AG04449 (cell line): Measurements from ENCODE around the gene GPBP1.

Experiments
- CTCF ChIA-PET: fragments of 350-600 bp; formaldehyde crosslinking; extraction: SDS; loops from one replicate; lab custom pipeline; 2021; ENCODE audit warnings: antibody characterized with exemption; lab: Yijun Ruan, JAX
- POLR2A ChIA-PET: fragments of 400-600, 350-600 bp; formaldehyde crosslinking; extraction: SDS; loops from one replicate; lab custom pipeline; 2020; ENCODE audit warnings: antibody characterized with exemption, inconsistent platforms; lab: Yijun Ruan, JAX
- DNase-seq: peaks from one replicate; pipeline ENCODE4 v3.0.0-alpha.2; 2010; ENCODE audit warnings: low read depth, low spot score
- H3K4me3 ChIP-seq: 2 replicates; pipeline ENCODE4 v1.5.1; 2011; ENCODE audit warnings: low read depth, mild to moderate bottlenecking, control low read depth, low read length
- CTCF ChIP-seq: IDR thresholded peaks from one replicate; pipeline ENCODE4 v1.5.1; 2011; ENCODE audit warnings: mild to moderate bottlenecking, moderate library complexity, low read length, control low read depth, inconsistent platforms; ENCODE audit not compliant: insufficient read depth; ENCODE audit errors: missing control alignments

Gene GPBP1

GRCh38 chr5:57215629-57216195 is 41.9 kb downstream of the GPBP1 start:
- no peak overlapping the region for H3K4me3 ChIP-seq
- CTCF ChIA-PET, result interaction anchor here (0.8 to 1.7 kb wide), 6 partner anchors 26 to 315 kb away, joined by 3 to 5 read pairs (median 3); no protein-coding TSS in a partner anchor
- DNase-seq, result no peak
- no peak for TF ChIP-seq CTCF
- POLR2A ChIA-PET, result interaction anchor here (1.0 kb wide), 1 partner anchor 42 kb away, joined by 4 read pairs; the partner anchor contains the start of gene GPBP1

- DNase-seq, result no peak
- POLR2A ChIA-PET, result no interaction called here
- no peak overlapping the region for H3K4me3 ChIP-seq
- CTCF ChIA-PET, result interaction anchor here (0.8 kb wide), 1 partner anchor 314 kb away, joined by 3 read pairs; no protein-coding TSS in a partner anchor
- no peak for TF ChIP-seq CTCF
These were observed 42.9 kb downstream of the GPBP1 start for GRCh38 chr5:57216714-57217113.

GRCh38 chr5:57219386-57219785 is 45.5 kb downstream of the GPBP1 start:
- no peak for TF ChIP-seq CTCF
- CTCF ChIA-PET, result interaction anchor here (0.6 to 3.1 kb wide), 16 partner anchors 10 to 1241 kb away, joined by 3 to 31 read pairs (median 4); no protein-coding TSS in a partner anchor
- no peak overlapping the region for H3K4me3 ChIP-seq
- DNase-seq, result no peak
- POLR2A ChIA-PET, result interaction anchor here (0.6 to 0.7 kb wide), 2 partner anchors 57 to 310 kb away, joined by 3 read pairs; no protein-coding TSS in a partner anchor

GRCh38 chr5:57221049-57221568 is 47.2 kb downstream of the GPBP1 start:
- no peak overlapping the region for H3K4me3 ChIP-seq
- ChIA-PET POLR2A (no interaction called here), CTCF (interaction anchor here (1.2 to 4.5 kb wide), 3 partner anchors 13 to 320 kb away, joined by 3 to 41 read pairs (median 31); no protein-coding TSS in a partner anchor)
- TF ChIP-seq CTCF, result peak; percentile 46
- no peak for DNase-seq

GRCh38 chr5:57225553-57225952 is 51.7 kb downstream of the GPBP1 start:
- CTCF ChIA-PET, result interaction anchor here (2.0 to 4.5 kb wide), 2 partner anchors 10 to 323 kb away, joined by 9 to 41 read pairs; no protein-coding TSS in a partner anchor
- POLR2A ChIA-PET, result no interaction called here
- H3K4me3 ChIP-seq, result no peak overlapping the region
- TF ChIP-seq CTCF, result no peak
- no peak for DNase-seq

- ChIA-PET CTCF (no interaction called here), POLR2A (no interaction called here)
- no peak for TF ChIP-seq CTCF
- no peak overlapping the region for H3K4me3 ChIP-seq
- no peak for DNase-seq
These were observed 55.5 kb downstream of the GPBP1 start for GRCh38 chr5:57229313-57229712.
